VCaP (cell line): ENCODE results near the gene COL20A1.

ENCODE experiments used
- H3K27ac ChIP-seq: fragments of 450-650 bp; 2 replicates; pipeline ENCODE4 v1.5.1; 2017
- CTCF ChIP-seq: fragments of 450-650 bp; conservative IDR thresholded peaks from 2 replicates; pipeline ENCODE4 v1.5.1; 2017; ENCODE audit warnings: mild to moderate bottlenecking, moderate library complexity

Gene COL20A1

GRCh38 chr20:63284981-63285524 is 7.9 kb upstream of the COL20A1 start:
- no peak for TF ChIP-seq CTCF
- no peak overlapping the region for H3K27ac ChIP-seq

- TF ChIP-seq CTCF, result no peak
- H3K27ac ChIP-seq, result no peak overlapping the region
Observed at GRCh38 chr20:63285636-63286615, 7.1 kb upstream of the COL20A1 start.

- H3K27ac ChIP-seq, result no peak overlapping the region
Observed at GRCh38 chr20:63286781-63287696, 5.9 kb upstream of the COL20A1 start.

GRCh38 chr20:63287697-63288580 is 5.0 kb upstream of the COL20A1 start:
- no peak overlapping the region for H3K27ac ChIP-seq
- TF ChIP-seq CTCF, result no peak

More at GRCh38 chr20:63286781-63287696, 5.9 kb upstream of the COL20A1 start:
- TF ChIP-seq CTCF, result no peak

DNA sequence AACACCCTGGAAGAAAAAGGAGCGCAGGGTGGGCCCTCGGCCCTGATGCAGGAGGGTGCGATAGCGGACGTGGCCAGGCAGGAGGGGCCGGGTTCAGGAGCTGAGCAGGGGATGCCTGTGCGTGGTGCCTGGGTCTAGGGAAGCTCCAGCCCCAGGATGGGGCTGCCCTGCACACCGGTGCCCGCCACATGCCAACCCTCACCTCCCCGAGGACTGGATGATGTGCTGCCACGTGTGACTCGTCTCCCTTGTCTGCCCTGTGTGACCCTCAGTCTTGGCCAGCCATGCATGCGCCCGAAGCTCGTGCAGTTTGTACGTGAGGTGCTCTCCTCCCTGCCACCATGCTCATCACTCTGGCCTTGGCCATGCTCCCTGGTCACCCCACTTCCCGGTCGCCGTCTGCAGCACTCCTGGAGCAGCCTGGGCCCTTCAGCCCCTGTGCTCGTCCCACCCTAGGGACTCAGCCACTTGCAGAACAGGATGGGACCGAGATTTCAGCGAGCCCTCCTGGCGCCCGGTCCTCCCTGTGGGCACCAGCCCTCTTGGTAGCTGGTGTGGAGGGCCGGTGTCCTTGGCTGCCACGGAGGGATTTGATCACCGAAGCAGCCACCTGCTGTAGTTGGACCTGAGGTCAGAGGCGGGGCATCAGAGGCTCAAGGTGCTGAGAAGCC is 4.3 kb upstream of the COL20A1 start:
- TF ChIP-seq CTCF, result no peak
- H3K27ac ChIP-seq, result no peak overlapping the region

DNA sequence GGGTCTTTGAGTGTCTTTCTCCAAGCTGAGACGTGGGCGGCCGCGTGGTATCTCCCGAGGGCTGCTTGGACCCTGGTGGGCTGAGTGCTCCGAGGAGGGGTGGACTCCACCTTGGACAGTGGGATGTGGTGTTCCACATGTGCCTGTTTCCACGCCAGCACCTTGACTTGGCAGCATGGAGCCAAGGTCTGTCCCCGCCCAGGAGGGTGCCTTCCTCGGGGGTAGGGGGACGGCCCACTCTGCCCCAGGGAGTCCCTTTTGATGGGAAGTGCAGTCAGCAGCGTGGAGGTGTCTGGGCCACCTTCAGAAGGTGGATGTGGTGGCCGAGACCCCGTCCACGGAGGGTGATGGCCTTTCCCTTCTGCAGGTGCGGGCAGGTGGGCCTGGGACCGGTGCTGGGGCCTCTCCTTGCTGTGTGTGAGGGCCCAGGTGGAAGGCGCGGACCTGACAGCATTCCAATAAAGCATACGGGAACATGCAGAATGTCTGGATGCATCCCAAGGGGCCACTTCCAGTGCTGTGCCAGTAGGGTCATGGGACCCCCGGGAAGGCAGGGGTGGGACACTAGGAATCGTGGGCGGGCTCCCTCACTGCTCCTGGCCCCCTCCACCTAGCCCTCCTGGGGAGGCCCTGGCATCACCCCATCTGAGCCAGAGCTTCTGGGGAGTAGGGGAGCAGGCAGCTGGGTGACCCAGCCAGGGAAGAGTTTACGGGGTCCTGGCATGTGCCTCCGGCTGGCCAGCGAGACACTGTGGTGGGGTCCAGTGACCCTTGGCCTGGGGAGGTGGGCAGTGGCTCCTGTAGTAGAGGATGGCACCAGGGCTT is 3.5 kb upstream of the COL20A1 start:
- no peak for TF ChIP-seq CTCF
- H3K27ac ChIP-seq, result no peak overlapping the region
